HG03457 (cell line): Measurements from ENCODE around the gene DMBT1.

Experiments used
- ATAC-seq: cut with Tn5 transposase; IDR thresholded peaks from one replicate; pipeline ENCODE4 v1.9.1; 2021; ENCODE audit warnings: moderate number of reproducible peaks; ENCODE audit not compliant: unreplicated experiment

Gene DMBT1

DNA sequence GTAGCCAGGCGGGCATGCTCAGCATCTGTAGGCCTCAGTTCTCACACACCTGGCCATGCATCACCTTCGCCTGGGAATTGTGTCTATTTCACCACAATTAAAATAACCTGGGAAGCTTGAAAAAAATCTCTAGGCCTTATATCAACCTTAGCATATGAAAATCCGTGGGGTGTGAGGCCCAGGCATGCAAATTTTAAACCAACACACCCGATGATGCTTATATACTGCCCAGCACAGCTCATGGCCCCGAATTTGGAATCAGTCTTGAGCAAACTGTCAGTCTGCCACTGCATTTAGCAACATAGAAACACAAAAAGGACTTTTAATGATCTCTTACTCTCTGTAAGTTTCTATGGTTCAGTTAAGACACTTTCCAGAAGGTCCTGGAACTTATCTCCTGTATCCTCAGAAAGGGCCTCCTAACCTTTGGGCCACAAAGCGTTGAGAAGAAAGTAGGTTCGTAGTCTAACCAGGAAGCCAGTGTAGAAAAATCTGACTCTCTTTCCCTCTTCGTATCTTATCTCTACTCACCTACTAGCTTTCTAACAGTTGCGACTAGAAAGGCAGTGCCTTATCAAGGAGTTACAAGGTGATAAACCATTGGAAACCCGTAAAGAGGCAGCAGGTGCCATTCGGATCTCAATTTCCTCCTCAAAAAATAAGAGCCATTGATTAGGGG, 12.0 kb upstream of the DMBT1 start:
- ATAC-seq, result no peak

DNA sequence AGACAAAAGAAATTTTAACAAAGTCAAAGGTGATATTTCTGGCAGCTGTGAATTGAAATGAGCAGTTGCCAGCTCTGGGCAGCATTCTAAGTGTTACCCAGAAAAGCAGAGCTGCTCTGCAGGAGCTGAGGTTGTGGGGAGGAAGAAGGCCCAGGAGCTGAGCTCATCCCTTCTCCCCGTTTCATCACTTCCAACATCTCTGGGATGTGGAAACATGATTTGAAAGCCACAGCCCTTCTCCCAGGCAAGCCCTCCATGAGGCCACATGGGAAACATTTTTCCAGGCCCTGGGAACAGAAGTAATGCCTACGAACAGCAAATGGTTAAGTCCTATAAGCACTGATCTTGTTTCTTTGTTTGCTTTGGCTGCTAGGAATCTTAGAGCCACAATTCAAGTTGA, 10.9 kb upstream of the DMBT1 start:
- no peak for ATAC-seq

- no peak for ATAC-seq
Measured at GRCh38 chr10:122550427-122550826, 10.1 kb upstream of the DMBT1 start.

GRCh38 chr10:122550983-122551382, 9.6 kb upstream of the DMBT1 start:
- no peak for ATAC-seq

GRCh38 chr10:122551450-122551849, 9.1 kb upstream of the DMBT1 start:
- no peak for ATAC-seq

GRCh38 chr10:122553341-122553740, 7.2 kb upstream of the DMBT1 start:
- ATAC-seq, result no peak

DNA sequence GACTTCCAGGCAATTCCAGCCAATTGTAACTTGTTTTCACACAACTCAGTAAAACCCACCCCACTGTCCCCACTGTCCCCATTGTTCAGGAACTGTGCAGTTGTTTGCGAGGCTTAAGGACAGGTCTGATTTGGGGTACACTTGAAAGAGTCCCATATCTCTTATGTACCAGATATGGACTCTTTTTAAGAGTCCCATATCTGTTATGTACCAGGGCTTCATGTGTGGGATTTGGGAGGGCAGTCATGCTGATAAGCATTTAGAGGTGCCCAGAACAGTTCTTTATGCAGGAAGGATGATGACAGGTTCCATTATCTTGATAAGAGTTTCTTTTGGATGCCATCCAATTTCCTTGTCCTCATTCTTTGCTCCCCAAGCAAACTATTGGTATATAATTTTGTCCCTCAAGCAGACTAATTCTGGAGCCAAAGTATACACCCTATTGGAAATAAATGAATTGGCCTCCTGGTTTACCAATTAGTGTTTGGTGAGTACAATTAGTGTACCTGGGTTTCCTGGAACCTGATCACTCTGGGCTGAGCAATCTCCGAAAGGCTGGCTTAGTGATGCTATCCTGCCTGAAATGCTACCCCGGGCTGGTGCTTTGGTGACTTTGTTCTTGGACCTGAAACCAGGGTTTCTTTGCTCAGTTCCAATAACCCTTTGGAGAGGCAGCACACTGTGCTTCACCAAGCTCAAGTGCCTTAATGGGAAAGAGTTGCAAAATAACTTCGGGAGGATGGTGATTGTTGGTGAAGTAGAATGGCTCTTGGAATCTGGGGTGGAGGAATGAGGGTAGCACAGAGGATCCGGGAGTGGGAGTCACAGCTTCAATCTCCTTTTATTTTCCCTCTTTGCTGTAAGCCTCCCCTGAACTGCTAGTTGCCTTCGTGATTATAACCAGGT, 6.2 kb upstream of the DMBT1 start:
- no peak for ATAC-seq

- ATAC-seq, result no peak
Measured at GRCh38 chr10:122555442-122555841, 5.1 kb upstream of the DMBT1 start.

DNA sequence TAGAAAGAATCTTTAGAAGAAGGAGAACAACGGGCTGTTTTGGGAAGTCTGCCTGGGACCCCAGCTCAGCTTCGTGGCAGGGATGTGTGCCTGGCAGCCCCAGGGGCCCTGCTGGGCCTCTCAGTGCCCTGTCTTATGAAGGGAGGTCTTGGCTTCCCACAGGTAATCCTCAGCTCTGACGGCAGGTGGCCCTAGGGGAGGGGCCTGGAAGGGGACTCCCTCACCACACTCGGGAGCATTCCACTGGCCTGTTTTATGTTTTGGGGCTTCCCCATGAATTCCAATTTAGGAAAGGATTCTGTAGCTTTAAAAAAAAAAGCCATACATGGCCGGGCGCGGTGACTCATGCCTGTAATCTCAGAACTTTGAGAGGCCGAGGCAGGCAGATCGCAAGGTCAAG, 3.0 kb upstream of the DMBT1 start:
- no peak for ATAC-seq

- ATAC-seq, result no peak
Measured at GRCh38 chr10:122558452-122558851, 2.1 kb upstream of the DMBT1 start.

DNA sequence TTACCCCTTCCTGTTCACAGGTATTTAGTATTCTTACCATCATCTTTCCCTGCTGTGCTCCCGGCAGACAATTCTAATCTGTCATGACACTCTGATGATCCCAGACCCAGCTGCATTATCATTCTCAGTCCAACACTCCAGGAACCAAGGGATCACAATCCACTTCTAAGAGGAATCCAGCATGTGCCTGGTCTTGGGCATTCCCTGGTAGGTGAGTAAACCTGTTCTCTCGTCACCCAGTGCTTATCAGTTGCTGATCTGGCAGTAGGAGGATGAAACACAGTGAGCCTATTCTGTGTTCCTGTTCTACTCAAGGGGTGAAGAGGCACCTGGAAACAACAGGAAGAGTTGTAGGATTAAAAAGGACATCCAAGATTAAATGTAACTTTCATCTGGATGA, 1.3 kb upstream of the DMBT1 start:
- ATAC-seq, result no peak

GRCh38 chr10:122561212-122561611, 658 bp downstream of the DMBT1 start:
- ATAC-seq, result no peak

GRCh38 chr10:122561792-122562191, 1.2 kb downstream of the DMBT1 start:
- ATAC-seq, result no peak

GRCh38 chr10:122564980-122565379, 4.4 kb downstream of the DMBT1 start:
- no peak for ATAC-seq

DNA sequence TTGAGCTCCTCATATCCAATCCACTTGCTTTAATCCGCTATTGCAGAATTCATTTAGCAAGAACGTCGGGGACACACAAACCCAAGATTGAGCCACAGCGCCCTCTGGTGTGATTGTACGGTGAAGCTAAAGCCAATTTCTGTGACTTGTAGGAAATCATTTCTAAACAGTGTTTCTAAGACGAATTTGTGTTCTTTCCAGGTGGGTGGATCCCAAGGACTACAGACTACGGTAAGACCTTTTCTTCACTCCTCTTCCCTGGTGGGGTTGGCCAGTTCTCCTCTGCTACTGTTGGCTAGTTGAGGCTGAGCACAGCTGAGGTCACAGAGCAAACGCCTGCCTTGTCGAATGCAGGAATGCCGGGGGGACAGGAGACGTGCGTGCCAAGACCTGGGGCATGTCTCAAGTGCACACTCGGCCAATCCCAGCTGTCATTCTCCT, 5.2 kb downstream of the DMBT1 start:
- ATAC-seq, result no peak

GRCh38 chr10:122566632-122567031, 6.1 kb downstream of the DMBT1 start:
- no peak for ATAC-seq

- no peak for ATAC-seq
Measured at GRCh38 chr10:122567056-122567660, 6.6 kb downstream of the DMBT1 start.

- no peak for ATAC-seq
Measured at GRCh38 chr10:122568551-122568950, 8.0 kb downstream of the DMBT1 start.

DNA sequence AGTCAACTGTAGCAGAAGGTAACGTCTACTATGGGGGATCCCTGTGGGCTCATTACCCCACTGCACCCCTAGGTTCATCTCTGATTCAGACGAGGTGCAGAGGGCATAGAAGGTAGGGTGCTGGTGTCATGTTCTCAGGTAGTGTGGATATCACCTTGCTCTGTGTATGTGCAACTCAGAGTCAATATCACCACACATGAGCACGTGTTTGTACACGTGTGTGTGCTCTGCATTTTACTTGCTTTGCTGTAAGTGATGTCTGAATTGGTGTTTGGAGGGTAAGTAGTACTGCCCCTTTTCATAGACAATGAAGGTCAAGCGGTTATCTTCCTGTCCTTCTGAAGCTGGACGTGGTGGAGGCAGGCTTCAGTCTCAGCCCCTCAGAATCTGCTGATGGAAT, 10.4 kb downstream of the DMBT1 start:
- ATAC-seq, result no peak

DNA sequence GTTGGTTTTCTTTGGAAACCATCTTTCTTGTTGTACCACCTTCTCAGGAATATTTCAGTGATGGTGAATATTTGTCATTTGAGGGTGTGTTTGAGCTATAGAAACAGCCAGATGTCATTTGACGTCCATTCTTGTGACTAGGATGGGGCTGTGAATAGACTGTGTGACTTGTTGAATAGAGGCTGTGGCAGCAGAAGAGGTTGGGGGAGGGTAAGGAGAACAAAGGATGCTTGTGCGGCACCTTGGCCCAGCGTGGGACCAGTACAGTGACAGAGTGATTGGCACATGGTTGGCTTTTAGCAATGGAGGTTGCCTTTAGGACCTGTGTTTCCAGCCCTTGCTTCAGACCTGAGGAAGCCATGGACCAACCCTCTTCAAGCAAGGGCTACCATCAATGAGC, 11.3 kb downstream of the DMBT1 start:
- ATAC-seq, result no peak

GRCh38 chr10:122575776-122576175, 15.2 kb downstream of the DMBT1 start:
- ATAC-seq, result no peak

DNA sequence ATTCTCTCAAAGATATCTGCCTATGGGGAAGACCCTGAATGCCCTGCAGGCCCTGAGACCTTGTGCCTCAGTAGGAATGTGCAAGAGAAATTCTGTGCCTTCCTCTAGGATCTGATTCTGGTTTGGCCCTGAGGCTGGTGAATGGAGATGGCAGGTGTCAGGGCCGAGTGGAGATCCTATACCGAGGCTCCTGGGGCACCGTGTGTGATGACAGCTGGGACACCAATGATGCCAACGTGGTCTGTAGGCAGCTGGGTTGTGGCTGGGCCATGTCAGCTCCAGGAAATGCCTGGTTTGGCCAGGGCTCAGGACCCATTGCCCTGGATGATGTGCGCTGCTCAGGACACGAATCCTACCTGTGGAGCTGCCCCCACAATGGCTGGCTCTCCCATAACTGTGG, 15.7 kb downstream of the DMBT1 start:
- ATAC-seq, result no peak
